MM.1S (cell line): Measurements from ENCODE around the gene PDGFA.

Source experiments
- DNase-seq: peaks from one replicate; pipeline ENCODE4 v3.0.0-alpha.2; 2015
- H2AFZ ChIP-seq: fragments of 300-600 bp; sonication (generic); 2 replicates; pipeline ENCODE4 v1.6.0; 2016; ENCODE audit warnings: antibody characterized with exemption, low read length
- H3F3A ChIP-seq: fragments of 300-600 bp; sonication (generic); 2 replicates; pipeline ENCODE4 v1.6.1; 2016; ENCODE audit warnings: mild to moderate bottlenecking, antibody characterized with exemption, low read length, moderate library complexity, mixed read lengths; ENCODE audit not compliant: insufficient read depth
- H3K27ac ChIP-seq: fragments of 300-600 bp; sonication (generic); 2 replicates; pipeline ENCODE4 v1.5.1; 2016; ENCODE audit warnings: mild to moderate bottlenecking, low read length
- H3K27me3 ChIP-seq: fragments of 300-600 bp; sonication (generic); replicated peaks from 2 replicates; pipeline ENCODE4 v1.6.0; 2016; ENCODE audit warnings: low read length; ENCODE audit not compliant: insufficient read depth
- H3K36me3 ChIP-seq: fragments of 300-600 bp; sonication (generic); replicated peaks from 2 replicates; pipeline ENCODE4 v1.6.1; 2016; ENCODE audit warnings: mild to moderate bottlenecking, low read length, mixed read lengths; ENCODE audit not compliant: insufficient read depth
- H3K4me1 ChIP-seq: fragments of 300-600 bp; sonication (generic); 2 replicates; pipeline ENCODE4 v1.6.1; 2016; ENCODE audit warnings: low read length, mixed read lengths
- H3K4me2 ChIP-seq: fragments of 300-600 bp; sonication (generic); 2 replicates; pipeline ENCODE4 v1.6.0; 2016; ENCODE audit warnings: low read depth, low read length
- H3K4me3 ChIP-seq: fragments of 300-600 bp; sonication (generic); 2 replicates; pipeline ENCODE4 v1.5.1; 2016; ENCODE audit warnings: low read length, mixed read lengths
- H3K79me2 ChIP-seq: fragments of 300-600 bp; sonication (generic); 2 replicates; pipeline ENCODE4 v1.6.1; 2016; ENCODE audit warnings: mixed run types, low read length, mixed read lengths
- H3K9ac ChIP-seq: fragments of 300-600 bp; sonication (generic); 2 replicates; pipeline ENCODE4 v1.6.1; 2016; ENCODE audit warnings: low read length, mixed read lengths
- H3K9me2 ChIP-seq: fragments of 300-600 bp; sonication (generic); replicated peaks from 2 replicates; pipeline ENCODE4 v1.6.1; 2016; ENCODE audit warnings: mild to moderate bottlenecking, low read length, mixed read lengths; ENCODE audit not compliant: insufficient read depth
- H3K9me3 ChIP-seq: fragments of 300-600 bp; sonication (generic); replicated peaks from 2 replicates; pipeline ENCODE4 v1.6.1; 2016; ENCODE audit warnings: mild to moderate bottlenecking, low read length, mixed read lengths; ENCODE audit not compliant: insufficient read depth
- H4K20me1 ChIP-seq: fragments of 300-600 bp; sonication (generic); 2 replicates; pipeline ENCODE4 v1.6.1; 2016; ENCODE audit warnings: mild to moderate bottlenecking, low read length, moderate library complexity, mixed read lengths; ENCODE audit not compliant: insufficient read depth
- CTCF ChIP-seq: fragments of 300-600 bp; sonication (generic); IDR thresholded peaks from 2 replicates; pipeline ENCODE4 v1.5.1; 2016; ENCODE audit warnings: antibody characterized with exemption, low read length, mixed read lengths
- EZH2 ChIP-seq: fragments of 300-600 bp; sonication (generic); optimal IDR thresholded peaks from 2 replicates; pipeline ENCODE3; 2017; ENCODE audit warnings: low read depth, mild to moderate bottlenecking, antibody characterized with exemption, low read length, mixed read lengths
- EZH2phosphoT487 ChIP-seq: fragments of 300-600 bp; sonication (generic); IDR thresholded peaks from 2 replicates; pipeline ENCODE4 v1.6.1; 2018; ENCODE audit warnings: antibody characterized with exemption, low read length

PDGFA gene

DNA sequence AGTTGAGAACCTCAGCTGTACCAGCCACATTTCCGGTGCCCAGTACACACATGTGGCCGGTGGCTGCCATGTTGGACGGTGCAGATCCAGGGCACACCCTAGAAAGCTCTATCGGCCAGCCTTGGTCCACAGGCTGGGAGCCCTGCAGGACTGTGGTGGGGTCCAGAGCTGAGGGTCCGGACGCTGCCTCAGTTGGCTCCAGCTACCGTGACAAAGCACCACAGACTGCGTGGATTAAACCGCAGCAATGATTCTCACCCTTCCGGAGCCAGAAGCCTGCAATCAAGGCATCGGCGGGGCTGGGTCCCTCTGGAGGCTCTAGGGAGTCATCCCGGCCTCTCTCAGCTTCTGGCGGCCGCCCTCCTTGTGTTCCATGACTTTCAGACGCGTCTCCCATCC lies 50.1 kb downstream of the PDGFA start:
- H3K4me3 ChIP-seq, result no peak overlapping the region
- no peaks in the 10 kb centered on the region for H3F3A ChIP-seq
- no peak overlapping the region for H3K9ac ChIP-seq
- no peak for DNase-seq
- TF ChIP-seq CTCF, result no peak
- no peak for TF ChIP-seq EZH2
- TF ChIP-seq EZH2phosphoT487, result no peak
- no peaks in the 10 kb centered on the region for H3K9me3 ChIP-seq
- no peaks in the 10 kb centered on the region for H3K36me3 ChIP-seq
- no peaks in the 10 kb centered on the region for H4K20me1 ChIP-seq
- H3K79me2 ChIP-seq, result no peaks in the 10 kb centered on the region
- no peak overlapping the region for H3K4me2 ChIP-seq
- no peak overlapping the region for H3K27ac ChIP-seq
- no peaks in the 10 kb centered on the region for H3K27me3 ChIP-seq
- no peaks in the 10 kb centered on the region for H3K9me2 ChIP-seq
- no peak overlapping the region for H2AFZ ChIP-seq
- no peaks in the 10 kb centered on the region for H3K4me1 ChIP-seq

GRCh38 chr7:468681-469562 lies 50.7 kb downstream of the PDGFA start:
- Histone ChIP-seq H3K36me3 (no peaks in the 10 kb centered on the region), H3K4me3 (no peak overlapping the region), H3K79me2 (no peaks in the 10 kb centered on the region), H2AFZ (no peak overlapping the region), H3F3A (no peaks in the 10 kb centered on the region), H3K9me2 (no peaks in the 10 kb centered on the region), H3K27ac (no peak overlapping the region), H3K4me1 (no peaks in the 10 kb centered on the region), H4K20me1 (no peaks in the 10 kb centered on the region), H3K4me2 (no peak overlapping the region), H3K27me3 (no peaks in the 10 kb centered on the region), H3K9me3 (no peaks in the 10 kb centered on the region), H3K9ac (no peak overlapping the region)
- TF ChIP-seq EZH2 (no peak), EZH2phosphoT487 (no peak), CTCF (no peak)
- DNase-seq, result no peak

GRCh38 chr7:467856-468545 lies 51.6 kb downstream of the PDGFA start:
- no peaks in the 10 kb centered on the region for H3K4me1 ChIP-seq
- H3K79me2 ChIP-seq, result no peaks in the 10 kb centered on the region
- TF ChIP-seq EZH2 (no peak), CTCF (no peak), EZH2phosphoT487 (no peak)
- H3K4me3 ChIP-seq, result no peak overlapping the region
- no peaks in the 10 kb centered on the region for H3K36me3 ChIP-seq
- H4K20me1 ChIP-seq, result no peaks in the 10 kb centered on the region
- H3K27me3 ChIP-seq, result no peaks in the 10 kb centered on the region
- H2AFZ ChIP-seq, result no peak overlapping the region
- H3K9me2 ChIP-seq, result no peaks in the 10 kb centered on the region
- no peak overlapping the region for H3K27ac ChIP-seq
- H3K9me3 ChIP-seq, result no peaks in the 10 kb centered on the region
- no peaks in the 10 kb centered on the region for H3F3A ChIP-seq
- H3K9ac ChIP-seq, result no peak overlapping the region
- H3K4me2 ChIP-seq, result no peak overlapping the region
- no peak for DNase-seq
